ENCODE results near the gene CLK2.
A peak's percentile ranks its signal among the peaks of the same experiment; 100 is the strongest.
"Not testable (repeated sequence)": the region's sequence is repeated elsewhere in the genome, so short reads cannot be mapped to it uniquely, and the experiment has no call there.

The CLK2 gene

GRCh38 chr1:155232001-155232978, 41.0 kb downstream of the CLK2 start:
- Histone ChIP-seq H3K36me3 (peaks cover 29% of the 10 kb centered on the region), H3K27ac (peak overlapping the region; percentile 35), H3K4me1 (ENCODE audit: control insufficient read depth in 1 of 2, insufficient read depth in 1 of 2, low read depth in 1 of 2, low read length in 1 of 2) (peaks cover 33 to 45% of the 10 kb centered on the region in 2 experiments)
- not testable (repeated sequence) for H3K4me3 ChIP-seq (ENCODE audit: low read depth in 1 of 2, low read length in 1 of 2); H3K27me3 ChIP-seq; H3K9me3 ChIP-seq

- H3K4me3 ChIP-seq (ENCODE audit: low read depth in 1 of 2, low read length in 1 of 2); H3K9me3 ChIP-seq; H3K27me3 ChIP-seq: not testable (repeated sequence)
- Histone ChIP-seq H3K4me1 (ENCODE audit: control insufficient read depth in 1 of 2, insufficient read depth in 1 of 2, low read depth in 1 of 2, low read length in 1 of 2) (peaks cover 34 to 45% of the 10 kb centered on the region in 2 experiments), H3K27ac (peak overlapping the region; percentile 14), H3K36me3 (peaks cover 19% of the 10 kb centered on the region)
Measured at GRCh38 chr1:155231302-155231701, 42.0 kb downstream of the CLK2 start.

- Histone ChIP-seq H3K9me3 (no peaks in the 10 kb centered on the region), H3K36me3 (peaks cover 7% of the 10 kb centered on the region), H3K27ac (peak overlapping the region; percentile 80), H3K4me3 (ENCODE audit: low read depth in 1 of 2, low read length in 1 of 2) (peak overlapping the region; percentile 78), H3K4me1 (ENCODE audit: control insufficient read depth in 1 of 2, insufficient read depth in 1 of 2, low read depth in 1 of 2, low read length in 1 of 2) (peaks cover 50 to 62% of the 10 kb centered on the region in 2 experiments), H3K27me3 (no peaks in the 10 kb centered on the region)
- no peak for TF ChIP-seq CTCF (IDR thresholded peaks at IDR 0.05)
Measured at GRCh38 chr1:155228096-155228427, 45.2 kb downstream of the CLK2 start.

GRCh38 chr1:155227261-155228095, 45.8 kb downstream of the CLK2 start:
- Histone ChIP-seq H3K4me1 (ENCODE audit: control insufficient read depth in 1 of 2, insufficient read depth in 1 of 2, low read depth in 1 of 2, low read length in 1 of 2) (peaks cover 56 to 67% of the 10 kb centered on the region in 2 experiments), H3K9me3 (no peaks in the 10 kb centered on the region), H3K27ac (peak overlapping the region; percentile 80)

GRCh38 chr1:155226910-155227260, 46.4 kb downstream of the CLK2 start:
- no peak for TF ChIP-seq CTCF (IDR thresholded peaks at IDR 0.05)
- no peaks in the 10 kb centered on the region for H3K36me3 ChIP-seq
- H3K27me3 ChIP-seq, result no peaks in the 10 kb centered on the region
- no peaks in the 10 kb centered on the region for H3K9me3 ChIP-seq
- H3K27ac ChIP-seq, result peak overlapping the region; percentile 80
- peaks cover 62 to 72% of the 10 kb centered on the region in 2 experiments for H3K4me1 ChIP-seq (ENCODE audit: control insufficient read depth in 1 of 2, insufficient read depth in 1 of 2, low read depth in 1 of 2, low read length in 1 of 2)
- H3K4me3 ChIP-seq (ENCODE audit: low read depth in 1 of 2, low read length in 1 of 2), result peak overlapping the region; percentile 78

More at GRCh38 chr1:155227261-155228095, 45.8 kb downstream of the CLK2 start:
- peaks cover 3% of the 10 kb centered on the region for H3K36me3 ChIP-seq
- H3K4me3 ChIP-seq (ENCODE audit: low read depth in 1 of 2, low read length in 1 of 2), result peak overlapping the region; percentile 78
- H3K27me3 ChIP-seq, result no peaks in the 10 kb centered on the region
- TF ChIP-seq CTCF (IDR thresholded peaks at IDR 0.05), result peak; percentile 50

GRCh38 chr1:155226188-155226909, 47.0 kb downstream of the CLK2 start:
- peaks cover 67 to 77% of the 10 kb centered on the region in 2 experiments for H3K4me1 ChIP-seq (ENCODE audit: control insufficient read depth in 1 of 2, insufficient read depth in 1 of 2, low read depth in 1 of 2, low read length in 1 of 2)
- no peaks in the 10 kb centered on the region for H3K27me3 ChIP-seq
- H3K27ac ChIP-seq, result peak overlapping the region; percentile 80
- peak; percentile 84 for TF ChIP-seq CTCF (IDR thresholded peaks at IDR 0.05)
- H3K36me3 ChIP-seq, result no peaks in the 10 kb centered on the region
- H3K4me3 ChIP-seq (ENCODE audit: low read depth in 1 of 2, low read length in 1 of 2), result peak overlapping the region; percentile 78
- no peaks in the 10 kb centered on the region for H3K9me3 ChIP-seq

GRCh38 chr1:155225404-155225759, 47.9 kb downstream of the CLK2 start:
- H3K27ac ChIP-seq, result peak overlapping the region; percentile 80
- not testable (repeated sequence) for H3K4me3 ChIP-seq (ENCODE audit: low read depth in 1 of 2, low read length in 1 of 2); H3K27me3 ChIP-seq; H3K36me3 ChIP-seq; H3K9me3 ChIP-seq
- H3K4me1 ChIP-seq (ENCODE audit: control insufficient read depth in 1 of 2, insufficient read depth in 1 of 2, low read depth in 1 of 2, low read length in 1 of 2), result peaks cover 74 to 79% of the 10 kb centered on the region in 2 experiments

Measured in neutrophil (primary cell).